ENCODE results near the gene HOXC9. TPM values are rescaled to one million over a fixed set of nuclear protein-coding genes. Genes with fewer than 3 reads are reported as not detected.

Gene HOXC9
- total RNA-seq, 6 donors from 2014 or later = 0.17 to 0.23 TPM; not detected in 4

- H3K9me3 ChIP-seq = no peaks in the 10 kb centered on the region
- H3K27ac ChIP-seq = no peak overlapping the region
- no peaks in the 10 kb centered on the region for H3K36me3 ChIP-seq
- no peak overlapping the region for H3K4me3 ChIP-seq
- WGBS, 2 donors = 18 to 23% methylated on average over 7 of the region's 7 CpGs
- H3K27me3 ChIP-seq = peaks cover 4 to 90% (median 45%) of the 10 kb centered on the region in 4 donors
- TF ChIP-seq EP300 (IDR thresholded peaks at IDR 0.05) (no peak), POLR2A (IDR thresholded peaks at IDR 0.05) (no peak), POLR2AphosphoS5 (IDR thresholded peaks at IDR 0.05) (no peak), CTCF (IDR thresholded peaks at IDR 0.05) (no peak)
- peaks cover 7 to 22% (median 19%) of the 10 kb centered on the region in 4 donors for H3K4me1 ChIP-seq
- DNase-seq (no peak), ATAC-seq (ENCODE audit: low FRiP score in 2 of 2) (no peak)
Measured at GRCh38 chr12:53980104-53980801, 19.7 kb upstream of the HOXC9 start.

GRCh38 chr12:53980802-53981496, 19.0 kb upstream of the HOXC9 start:
- Histone ChIP-seq H3K27me3 (peaks cover 2 to 90% (median 47%) of the 10 kb centered on the region in 4 donors), H3K36me3 (no peaks in the 10 kb centered on the region), H3K4me1 (peaks cover 11 to 25% (median 22%) of the 10 kb centered on the region in 4 donors), H3K27ac (no peak overlapping the region), H3K9me3 (no peaks in the 10 kb centered on the region), H3K4me3 (no peak overlapping the region)
- TF ChIP-seq EP300 (IDR thresholded peaks at IDR 0.05) (no peak), CTCF (IDR thresholded peaks at IDR 0.05) (no peak), POLR2AphosphoS5 (IDR thresholded peaks at IDR 0.05) (no peak), POLR2A (IDR thresholded peaks at IDR 0.05) (no peak)
- no peak for DNase-seq
- ATAC-seq (ENCODE audit: low FRiP score in 2 of 2) = no peak
- WGBS, 2 donors = 18 to 32% methylated on average over 15 of the region's 15 CpGs

- Histone ChIP-seq H3K36me3 (no peaks in the 10 kb centered on the region), H3K27me3 (peaks cover 2 to 92% (median 50%) of the 10 kb centered on the region in 4 donors), H3K4me1 (peaks cover 15 to 31% (median 26%) of the 10 kb centered on the region in 4 donors), H3K4me3 (no peak overlapping the region), H3K27ac (no peak overlapping the region), H3K9me3 (no peaks in the 10 kb centered on the region)
- peak in 1 of 2 donors; percentile 47 for DNase-seq
- no peak for ATAC-seq (ENCODE audit: low FRiP score in 2 of 2)
- TF ChIP-seq POLR2A (IDR thresholded peaks at IDR 0.05) (no peak), EP300 (IDR thresholded peaks at IDR 0.05) (no peak), POLR2AphosphoS5 (IDR thresholded peaks at IDR 0.05) (no peak), CTCF (IDR thresholded peaks at IDR 0.05) (no peak)
- WGBS, 2 donors = 9 to 32% methylated on average over 27 to 30 of the region's 30 CpGs
Measured at GRCh38 chr12:53981634-53982565, 18.1 kb upstream of the HOXC9 start.

DNA sequence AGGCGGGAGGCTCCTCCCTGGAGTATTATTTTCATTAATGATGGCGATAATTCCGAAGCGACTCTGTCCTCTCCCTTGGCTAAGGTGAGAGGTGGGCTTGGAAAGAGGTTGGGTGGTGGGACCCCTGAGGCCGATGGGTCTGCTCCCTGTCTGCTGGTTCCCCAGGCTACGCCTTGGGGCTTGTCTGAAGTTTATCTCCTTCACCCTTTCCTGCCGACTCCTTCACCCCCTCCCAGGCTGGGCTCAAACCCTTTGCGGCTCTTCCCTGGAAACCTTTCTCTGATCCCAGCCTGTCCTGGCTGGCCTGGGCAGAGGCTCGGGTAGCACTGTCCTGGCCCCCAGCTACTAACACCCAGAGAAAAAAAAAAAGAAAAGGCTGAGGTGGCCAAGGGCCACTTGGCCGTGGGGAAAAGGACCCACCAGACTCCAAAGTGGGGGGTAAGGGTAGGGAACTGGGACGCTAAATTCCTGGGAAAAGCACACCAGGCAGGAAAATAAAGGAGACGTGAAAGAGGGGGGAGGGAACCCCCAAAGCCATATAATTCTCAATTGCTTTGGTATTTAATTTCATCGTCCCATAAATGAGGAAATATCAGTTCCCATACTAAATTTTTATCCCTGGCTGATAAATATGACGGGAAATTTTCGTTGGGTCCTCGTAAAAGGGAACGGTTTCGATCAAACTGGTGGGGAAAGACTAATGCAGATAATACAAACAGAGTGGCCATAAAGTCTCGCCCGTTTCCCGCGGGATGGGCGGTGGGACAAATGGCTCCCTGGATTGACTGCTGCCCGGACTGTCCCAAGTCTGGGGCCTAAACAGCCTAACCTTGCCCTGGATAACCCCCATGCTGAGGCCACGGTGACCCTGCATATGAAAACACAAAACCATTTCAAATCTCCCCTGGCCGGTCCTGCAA, 17.1 kb upstream of the HOXC9 start:
- no peak overlapping the region for H3K27ac ChIP-seq

More for the DNA sequence above, 17.1 kb upstream of the HOXC9 start:
- DNase-seq = no peak
- Histone ChIP-seq H3K27me3 (peaks cover 2 to 92% (median 54%) of the 10 kb centered on the region in 4 donors), H3K36me3 (no peaks in the 10 kb centered on the region), H3K4me1 (peaks cover 15 to 31% (median 26%) of the 10 kb centered on the region in 4 donors), H3K4me3 (no peak overlapping the region), H3K9me3 (no peaks in the 10 kb centered on the region)
- ATAC-seq (ENCODE audit: low FRiP score in 2 of 2) = no peak
- WGBS, 2 donors = 15 to 24% methylated on average over 25 to 26 of the region's 26 CpGs
- TF ChIP-seq POLR2AphosphoS5 (IDR thresholded peaks at IDR 0.05) (no peak), EP300 (IDR thresholded peaks at IDR 0.05) (no peak), POLR2A (IDR thresholded peaks at IDR 0.05) (no peak)

Measured in upper lobe of left lung (tissue), 6 donors.